HS-27A (cell line): ENCODE results near the gene CST9.
"Not testable (repeated sequence)": the region's sequence is repeated elsewhere in the genome, so short reads cannot be mapped to it uniquely, and the experiment has no call there.

Experiments
- DNase-seq: peaks from one replicate; pipeline ENCODE4 v3.0.0-alpha.2; 2012; ENCODE audit warnings: low read depth, missing footprints

The CST9 gene

DNA sequence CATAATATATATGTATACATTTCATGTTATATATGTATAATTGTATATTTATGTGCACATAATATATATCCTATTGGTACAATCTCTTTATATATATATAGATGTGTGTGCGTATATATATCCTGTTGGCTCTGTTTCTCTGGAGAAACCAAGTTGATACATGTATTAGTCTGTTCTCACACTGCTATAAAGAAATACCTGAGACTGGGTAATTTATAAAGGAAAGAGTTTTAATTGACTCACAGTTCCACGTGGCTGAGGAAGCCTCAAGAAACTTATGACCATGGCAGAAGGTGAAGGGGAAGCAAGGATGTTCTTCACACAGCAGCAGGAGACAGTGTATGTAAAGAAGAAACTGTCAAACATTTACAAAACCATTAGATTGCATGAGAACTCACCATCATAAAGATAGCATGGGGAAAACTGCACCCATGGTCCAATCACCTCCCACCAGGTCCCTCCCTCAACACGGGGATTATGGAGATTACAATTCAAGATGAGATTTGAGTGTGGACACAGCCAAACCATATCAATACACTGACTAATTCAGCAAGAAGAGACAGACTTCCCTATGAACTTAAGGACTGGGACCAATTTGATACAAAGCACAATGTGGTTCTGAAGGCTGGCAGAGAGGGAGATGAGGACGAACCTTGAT is 18.1 kb upstream of the CST9 start:
- DNase-seq = no peak

DNA sequence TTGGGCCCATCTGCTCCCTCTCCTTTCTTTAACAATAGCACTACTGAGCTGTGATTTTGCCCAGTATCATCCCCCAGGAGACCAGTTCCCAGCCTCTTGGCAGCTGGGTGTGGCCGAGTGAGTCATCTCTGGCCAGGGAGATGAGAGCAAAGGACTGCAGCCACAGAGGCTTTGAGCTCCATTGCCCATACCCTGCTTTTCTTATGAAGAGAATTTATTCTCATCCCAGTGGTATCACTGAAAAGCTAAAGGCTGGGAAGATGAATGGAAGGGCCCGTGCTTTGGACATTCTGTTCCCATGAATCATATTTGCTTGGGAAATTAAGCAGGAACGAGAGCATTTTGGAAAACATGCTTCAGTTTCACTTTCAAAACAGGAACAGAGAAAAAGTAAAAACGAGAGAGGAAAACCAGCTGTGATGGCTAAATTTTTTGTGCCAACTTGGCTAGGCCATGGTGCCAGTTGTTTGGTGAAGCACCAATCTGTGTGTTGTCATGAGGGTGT is 17.2 kb upstream of the CST9 start:
- peak; percentile 94 for DNase-seq

GRCh38 chr20:23622401-23622800 is 16.7 kb upstream of the CST9 start:
- DNase-seq = not testable (repeated sequence)

GRCh38 chr20:23620670-23621386 is 15.1 kb upstream of the CST9 start:
- DNase-seq = not testable (repeated sequence)

GRCh38 chr20:23614163-23614562 is 8.4 kb upstream of the CST9 start:
- no peak for DNase-seq

- no peak for DNase-seq
These were observed 8.0 kb upstream of the CST9 start for GRCh38 chr20:23613676-23614075.

DNA sequence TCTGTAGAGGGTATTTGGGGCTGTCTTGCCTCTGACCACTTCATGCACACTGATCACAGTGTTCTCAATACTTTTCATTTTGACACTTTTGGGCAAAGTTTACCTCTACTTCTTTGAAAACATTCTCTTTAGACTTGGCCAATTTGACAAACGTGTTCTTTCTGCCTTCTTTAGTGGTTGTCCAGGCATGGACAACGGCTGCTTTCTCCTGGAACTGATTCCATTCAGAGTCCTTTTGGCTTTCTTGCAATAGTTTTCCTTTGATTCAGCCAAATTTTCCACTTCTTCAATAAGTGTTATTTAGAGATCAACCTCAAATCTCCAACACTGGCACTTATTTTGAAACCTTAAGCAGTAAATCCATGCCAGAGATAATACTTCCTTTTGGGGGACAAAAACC is 6.7 kb upstream of the CST9 start:
- DNase-seq = no peak

- DNase-seq = no peak
These were observed 3.9 kb upstream of the CST9 start for GRCh38 chr20:23609486-23610109.

DNA sequence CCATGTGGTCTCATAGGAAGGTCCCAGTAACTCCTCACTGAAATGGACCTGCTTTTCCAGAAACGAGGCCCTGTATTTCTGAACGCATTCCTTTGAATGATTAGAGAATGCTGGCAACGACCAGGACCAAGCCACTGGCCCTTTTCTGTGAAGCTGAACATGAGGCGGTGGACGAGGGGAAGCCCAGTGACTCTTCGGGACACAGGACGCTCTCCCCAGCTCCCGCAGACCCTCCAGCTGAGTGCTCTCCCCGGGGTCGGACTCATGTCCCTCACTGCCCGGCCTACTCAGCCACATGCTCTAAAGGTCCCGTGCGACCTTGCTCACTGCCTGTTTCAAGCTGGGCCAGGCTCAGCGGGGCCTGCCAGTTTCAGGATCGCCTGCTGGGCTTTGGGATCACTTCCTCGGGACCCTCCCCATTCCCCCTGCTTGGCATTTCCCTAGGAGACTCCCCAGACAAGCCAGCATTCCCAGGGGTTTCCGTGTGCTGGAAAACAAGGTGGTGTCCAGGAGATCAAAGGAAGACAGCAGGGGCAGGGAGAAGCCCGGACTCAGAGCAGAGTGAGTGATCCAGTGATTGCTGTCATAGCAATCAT is 2.6 kb upstream of the CST9 start:
- no peak for DNase-seq

DNA sequence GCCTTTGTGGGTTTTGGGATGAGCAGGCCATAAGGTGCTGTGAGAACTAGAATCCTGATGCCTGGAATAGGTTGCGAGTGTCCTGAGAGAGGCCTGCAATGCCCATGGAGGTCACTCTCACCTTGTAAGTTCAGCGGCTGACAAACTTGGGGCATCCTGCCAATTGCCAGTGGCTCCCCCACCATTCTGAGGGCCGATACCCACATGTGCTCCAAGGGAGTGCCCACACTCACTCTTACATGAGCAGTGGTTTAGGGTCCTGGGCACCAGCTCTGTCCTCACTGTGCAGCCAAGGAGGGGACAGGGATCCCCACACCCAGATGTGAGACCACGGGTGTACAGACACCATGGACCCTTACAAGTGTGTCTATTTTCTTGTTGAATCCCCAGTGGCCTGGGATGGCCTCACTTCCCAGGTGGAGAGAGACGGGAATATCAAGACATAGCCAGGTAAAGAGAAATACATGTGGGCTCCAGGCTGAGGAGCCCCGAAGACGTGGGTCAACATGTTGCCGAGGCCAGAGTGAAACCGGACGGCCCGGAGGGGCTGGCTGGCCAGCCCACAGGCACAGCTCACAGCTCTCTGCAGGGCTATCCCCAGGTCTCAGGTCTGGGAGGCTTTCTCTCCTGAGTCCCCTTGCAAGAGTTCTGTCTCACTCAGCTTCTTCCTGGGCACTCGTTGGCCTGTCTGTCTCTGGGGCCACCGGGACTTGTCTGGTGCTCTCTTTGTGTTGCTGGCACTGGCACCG is 2.0 kb upstream of the CST9 start:
- no peak for DNase-seq

GRCh38 chr20:23606652-23607049 is 934 bp upstream of the CST9 start:
- DNase-seq = peak; percentile 48

DNA sequence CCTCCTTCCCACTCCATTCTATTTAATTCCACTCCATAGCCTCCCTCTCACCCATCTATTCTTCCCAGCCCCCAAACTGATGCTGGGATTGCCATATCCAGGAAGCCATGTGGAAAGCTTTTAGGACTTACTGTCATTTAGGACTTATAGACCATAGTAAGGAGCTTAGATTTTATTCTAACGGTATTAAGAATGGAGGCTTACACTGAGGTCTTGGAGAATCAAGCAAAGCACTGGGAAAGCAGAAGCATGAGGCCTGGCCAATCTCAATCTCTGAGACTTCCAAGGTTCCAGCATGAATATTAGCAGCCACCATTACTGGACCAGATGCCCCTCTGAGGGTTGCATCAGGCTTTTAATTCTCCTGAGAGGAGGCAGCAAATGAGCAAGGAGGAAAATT is 1.4 kb downstream of the CST9 start:
- no peak for DNase-seq

GRCh38 chr20:23603321-23603720 is 2.4 kb downstream of the CST9 start:
- DNase-seq = no peak

DNA sequence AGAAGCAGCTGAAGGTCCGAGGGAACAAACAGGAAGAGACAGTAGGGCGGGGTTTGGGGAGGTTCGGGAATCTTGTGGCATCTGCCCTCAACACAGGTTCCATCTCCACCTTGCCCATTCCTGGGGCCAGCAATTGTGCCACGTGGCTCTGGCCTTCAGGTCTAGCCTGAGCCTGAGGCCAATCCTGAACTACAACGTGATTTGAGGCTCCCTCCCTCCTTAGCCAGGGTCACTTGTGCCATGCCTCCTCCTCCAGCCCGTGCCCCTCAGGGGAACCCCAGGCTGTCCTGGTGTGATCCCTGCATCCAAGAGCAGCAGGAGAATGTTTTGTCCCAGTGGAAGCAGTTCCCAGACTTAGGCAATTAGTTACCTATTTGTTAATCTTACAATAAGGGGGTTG is 3.0 kb downstream of the CST9 start:
- DNase-seq = no peak

DNA sequence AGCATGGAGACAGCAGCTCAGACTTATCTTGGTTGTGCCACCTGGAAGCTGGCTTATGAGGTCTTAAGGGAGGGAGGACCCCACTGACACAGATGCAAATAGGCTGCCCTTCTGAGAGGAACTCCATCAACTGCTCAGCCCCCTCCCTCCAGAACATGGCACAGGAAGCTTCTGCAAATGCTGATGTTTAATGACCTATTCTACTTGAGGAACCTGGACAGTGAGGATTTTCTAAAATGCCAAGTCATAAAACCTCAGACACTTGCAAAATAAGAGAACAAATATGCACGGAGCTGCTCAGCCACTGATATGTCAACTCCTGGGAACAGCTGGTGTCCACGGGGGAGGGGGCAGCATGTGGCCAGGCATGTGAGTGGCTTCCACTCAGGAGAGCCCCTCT is 3.5 kb downstream of the CST9 start:
- no peak for DNase-seq

DNA sequence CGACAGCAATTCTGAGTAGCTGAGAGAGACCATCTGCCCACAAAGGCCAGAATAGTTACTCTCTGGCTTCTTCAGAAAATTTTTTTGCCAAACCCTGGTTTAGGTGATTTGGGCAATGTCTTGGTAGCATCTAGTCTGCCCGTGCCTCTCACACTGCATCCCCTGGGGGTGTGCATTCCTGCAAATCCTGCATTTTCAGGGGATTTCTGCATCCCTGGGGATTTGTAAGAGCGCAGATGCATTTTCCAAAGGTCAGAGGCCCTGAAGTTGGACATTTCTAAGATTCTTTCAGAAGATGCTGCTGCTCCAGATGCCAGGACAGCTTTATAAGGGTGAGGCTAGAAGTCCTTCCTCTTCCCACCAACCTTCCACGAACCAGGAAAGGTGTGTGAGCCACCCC is 4.0 kb downstream of the CST9 start:
- DNase-seq = no peak

GRCh38 chr20:23598481-23598880 is 7.2 kb downstream of the CST9 start:
- no peak for DNase-seq

- DNase-seq = no peak
These were observed 9.0 kb downstream of the CST9 start for GRCh38 chr20:23596579-23597250.

- no peak for DNase-seq
These were observed 9.8 kb downstream of the CST9 start for GRCh38 chr20:23595941-23596340.

GRCh38 chr20:23588434-23589403 is 17.0 kb downstream of the CST9 start:
- no peak for DNase-seq
